ENCODE data around the gene BACH2. TPM values are rescaled to one million over a fixed set of nuclear protein-coding genes. Genes with fewer than 3 reads are reported as not detected.

The BACH2 gene
- total and polyA plus RNA-seq, 10 of the 15 experiments (the other 5 are each of a cell fraction or from before 2014, with no cell fraction given), result 0.03 to 0.28 (median 0.04) TPM; not detected in 3

- TF ChIP-seq PRDM15 (CRISPR knock-in tag; IDR thresholded peaks at IDR 0.05) (no peak), BCLAF1 (IDR thresholded peaks at IDR 0.05) (no peak), TCF12 (IDR thresholded peaks at IDR 0.05; ENCODE audit: low read depth, low read length) (no peak)
Measured at GRCh38 chr6:90177544-90178383, 118.9 kb downstream of the BACH2 start (continued).
